Liver (tissue), 3 donors: ENCODE results near the gene BRSK2.

Source experiments
- CTCF ChIP-seq: fragments of 150-350 bp; IDR thresholded peaks from 2 replicates; pipeline ENCODE4 v1.5.1; 2017; ENCODE audit warnings: improper control_type of control experiment, low read depth, low read length; ENCODE audit not compliant: missing input control
- EGR1 ChIP-seq, 2 donors: IDR thresholded peaks; 2 replicates each; pipeline ENCODE4 v1.6.1; 2016 to 2018; ENCODE audit warnings: antibody characterized with exemption in 2 of 2, low read depth in 2 of 2
- GABPA ChIP-seq, 2 donors: IDR thresholded peaks in 1 of 2; conservative IDR thresholded peaks in 1 of 2; 2 replicates each; pipeline ENCODE4 v1.6.1; 2016; ENCODE audit warnings: antibody characterized with exemption in 2 of 2, mild to moderate bottlenecking in 1 of 2, moderate library complexity in 1 of 2
- JUND ChIP-seq, 2 donors: IDR thresholded peaks; 2 replicates each; pipeline ENCODE4 v1.6.1; 2016; ENCODE audit warnings: antibody characterized with exemption in 2 of 2
- MAX ChIP-seq: IDR thresholded peaks from 2 replicates; pipeline ENCODE4 v1.6.1; 2016; ENCODE audit warnings: antibody characterized with exemption
- RAD21 ChIP-seq, 2 donors: IDR thresholded peaks; 2 replicates each; pipeline ENCODE4 v1.6.1; 2016; ENCODE audit warnings: antibody characterized with exemption in 2 of 2, mild to moderate bottlenecking in 2 of 2
- REST ChIP-seq: IDR thresholded peaks from 2 replicates; pipeline ENCODE4 v1.6.1; 2016; ENCODE audit warnings: antibody characterized with exemption, mild to moderate bottlenecking
- ZBTB33 ChIP-seq: IDR thresholded peaks from 2 replicates; pipeline ENCODE4 v1.6.1; 2016; ENCODE audit warnings: antibody characterized with exemption
- donor health status: healthy.
- donor health status: healthy.

GRCh38 chr11:1392561-1392960 lies 2.8 kb downstream of the BRSK2 start:
- TF ChIP-seq CTCF (no peak), ZBTB33 (no peak), REST (no peak), EGR1 (IDR thresholded peaks at IDR 0.05; ENCODE audit: low read depth in 2 of 2) (no peak), RAD21 (IDR thresholded peaks at IDR 0.05) (no peak), JUND (IDR thresholded peaks at IDR 0.05) (no peak), MAX (no peak), GABPA (IDR thresholded peaks at IDR 0.05 in 1 of 2, conservative IDR thresholded peaks at IDR 0.05 in 1 of 2) (no peak)
